GM12878 (cell line): ENCODE measurements around the gene KIF2A. TPM values are rescaled to one million over a fixed set of nuclear protein-coding genes. Genes with fewer than 3 reads are reported as not detected.

Experiments used
- ATAC-seq: fragments of 200-7000 bp; cut with Tn5 transposase; 3 replicates; pipeline ENCODE4 v1.9.1; 2020; ENCODE audit warnings: mild to moderate bottlenecking, moderate library complexity
- BruUV-seq: library from RNA; stranded (reverse); fragments of 400-500 nt; replicated peaks from 2 replicates; lab custom pipeline; 2021; lab: Mats Ljungman, UMichigan
- CTCF ChIA-PET: fragments of 300-600 bp; sonication (Branson Sonifier 250); formaldehyde crosslinking; extraction: SDS; loops from one replicate; lab custom pipeline; 2021; ENCODE audit warnings: inconsistent platforms; lab: Yijun Ruan, JAX
- POLR2A ChIA-PET: fragments of 350-600 bp; formaldehyde crosslinking; extraction: SDS; loops from one replicate; lab custom pipeline; 2021; ENCODE audit warnings: inconsistent platforms; lab: Charles Lee
- RAD21 ChIA-PET: fragments of 300-600 bp; sonication (Branson Sonifier 250); formaldehyde crosslinking; loops from one replicate; lab custom pipeline; 2023; ENCODE audit warnings: antibody characterized with exemption; ENCODE audit not compliant: unreplicated experiment; lab: Charles Lee
- SMC1A ChIA-PET: fragments of 300-600 bp; sonication (Branson Sonifier 250); formaldehyde crosslinking; loops from one replicate; lab custom pipeline; 2023; ENCODE audit not compliant: unreplicated experiment, uncharacterized antibody; lab: Charles Lee
- DNase-seq: peaks from one replicate; pipeline ENCODE4 v3.0.0-alpha.2; 2011; ENCODE audit warnings: low read depth, low spot score
- FAIRE-seq: peaks from 3 replicates; lab custom pipeline; 2011; peaks lifted over from hg19 to GRCh38; lab: Jason Lieb, UNC
- H2AFZ ChIP-seq: 2 replicates; pipeline ENCODE4 v1.6.0; 2011; ENCODE audit warnings: low read depth, low read length, control low read depth; ENCODE audit not compliant: control insufficient read depth
- H3K27ac ChIP-seq: 2 replicates; pipeline ENCODE4 v1.5.1; 2011; ENCODE audit warnings: control low read depth; ENCODE audit not compliant: control insufficient read depth, insufficient read depth
- H3K27me3 ChIP-seq, 2 experiments: replicated peaks in 1 of 2; 2 replicates each; pipeline versions ENCODE4 v1.6.0 to v1.6.1; 2011; ENCODE audit warnings: low read length in 1 of 2; ENCODE audit not compliant: control insufficient read depth in 2 of 2, insufficient read depth in 2 of 2
- H3K36me3 ChIP-seq, 2 experiments: 2 replicates each; pipeline ENCODE4 v1.5.1; 2011; ENCODE audit warnings: low read length in 1 of 2; ENCODE audit not compliant: control insufficient read depth in 2 of 2, insufficient read depth in 2 of 2
- H3K4me1 ChIP-seq: 2 replicates; pipeline ENCODE4 v1.6.1; 2011; ENCODE audit warnings: mild to moderate bottlenecking, low read length, moderate library complexity, mixed read lengths; ENCODE audit not compliant: control insufficient read depth, insufficient read depth
- H3K4me2 ChIP-seq: 2 replicates; pipeline ENCODE4 v1.6.0; 2011; ENCODE audit warnings: control low read depth; ENCODE audit not compliant: control insufficient read depth, insufficient read depth
- H3K4me3 ChIP-seq: fragments of 200-600 bp; sonication (generic); 2 replicates; pipeline ENCODE4 v1.5.1; 2016
- H3K79me2 ChIP-seq: 2 replicates; pipeline ENCODE4 v1.6.0; 2011; ENCODE audit warnings: low read length; ENCODE audit not compliant: control insufficient read depth, insufficient read depth
- H3K9ac ChIP-seq: 2 replicates; pipeline ENCODE4 v1.8.0; 2011; ENCODE audit warnings: low read length, control low read depth, mixed read lengths; ENCODE audit not compliant: control insufficient read depth, insufficient read depth
- H3K9me3 ChIP-seq: replicated peaks from 3 replicates; pipeline ENCODE4 v1.5.1; 2011; ENCODE audit warnings: mild to moderate bottlenecking, low read length; ENCODE audit not compliant: control insufficient read depth, insufficient read depth
- H4K20me1 ChIP-seq: 2 replicates; pipeline ENCODE4 v1.6.0; 2011; ENCODE audit not compliant: control insufficient read depth, insufficient read depth
- CBX3 ChIP-seq: fragments of 200-600 bp; sonication (generic); IDR thresholded peaks from 2 replicates; pipeline ENCODE4 v1.6.1; 2016; ENCODE audit warnings: low read depth, borderline replicate concordance
- FOXM1 ChIP-seq: IDR thresholded peaks from 2 replicates; pipeline ENCODE4 v1.6.1; 2012; ENCODE audit warnings: low read depth, mild to moderate bottlenecking, inconsistent platforms, low read length, moderate library complexity
- IRF3 ChIP-seq: fragments of 450-650 bp; IDR thresholded peaks from 2 replicates; pipeline ENCODE4 v1.6.1; 2014; ENCODE audit warnings: mild to moderate bottlenecking
- JUNB ChIP-seq: IDR thresholded peaks from 2 replicates; pipeline ENCODE4 v1.6.1; 2016; ENCODE audit warnings: antibody characterized with exemption, mild to moderate bottlenecking
- KAT2A ChIP-seq: conservative IDR thresholded peaks from 2 replicates; pipeline ENCODE4 v1.6.1; 2011; ENCODE audit warnings: low read depth, low read length; ENCODE audit not compliant: control insufficient read depth
- LARP7 ChIP-seq: fragments of 450-650 bp; IDR thresholded peaks from 2 replicates; pipeline ENCODE4 v1.6.1; 2017; ENCODE audit warnings: mild to moderate bottlenecking
- MEF2A ChIP-seq: IDR thresholded peaks from 2 replicates; pipeline ENCODE4 v1.6.1; 2011; ENCODE audit warnings: low read depth, mild to moderate bottlenecking, low read length, moderate library complexity; ENCODE audit not compliant: insufficient read depth
- PAX8 ChIP-seq: fragments of 450-650 bp; IDR thresholded peaks from 2 replicates; pipeline ENCODE4 v1.6.1; 2017; ENCODE audit warnings: mild to moderate bottlenecking, moderate library complexity
- PML ChIP-seq: IDR thresholded peaks from 2 replicates; pipeline ENCODE4 v1.6.1; 2012; ENCODE audit warnings: low read length, inconsistent platforms
- RAD21 ChIP-seq: IDR thresholded peaks from 2 replicates; pipeline ENCODE4 v1.6.1; 2011; ENCODE audit warnings: mild to moderate bottlenecking, low read depth, low read length, moderate library complexity; ENCODE audit not compliant: insufficient read depth
- RUNX3 ChIP-seq: IDR thresholded peaks from 2 replicates; pipeline ENCODE4 v1.6.1; 2012; ENCODE audit warnings: low read length, inconsistent platforms
- SMC3 ChIP-seq: IDR thresholded peaks from 2 replicates; pipeline ENCODE4 v1.6.1; 2011; ENCODE audit warnings: low read length, improper control_type of control experiment, borderline replicate concordance
- ZNF592 ChIP-seq: fragments of 450-650 bp; IDR thresholded peaks from 2 replicates; pipeline ENCODE4 v1.6.1; 2017; ENCODE audit warnings: mild to moderate bottlenecking, moderate library complexity
- ZNF622 ChIP-seq: fragments of 450-650 bp; IDR thresholded peaks from 2 replicates; pipeline ENCODE4 v1.6.1; 2017; ENCODE audit warnings: mild to moderate bottlenecking, inconsistent platforms
- in situ Hi-C: fragments of 300-500 bp; cut with MboI; formaldehyde crosslinking; loops from 9 replicates; pipeline ENCODE4 v1.14.3; 2018; ENCODE audit warnings: mixed read lengths
- intact Hi-C: fragments of 100-400 bp; cut with micrococcal nuclease; formaldehyde crosslinking; loops from one replicate; pipeline ENCODE4 v1.14.2; 2022; ENCODE audit not compliant: unreplicated experiment
- polyA plus RNA-seq, 11 experiments: library from polyadenylated mRNA; depleted of rRNA in 4 of 11; unstranded in 6 of 11; stranded (reverse) in 5 of 11; fragments of >200 nt; fragmentation: Nextera tagmentation in 4 of 11; fragmentation: Illumina TruSeq in 1 of 11; extraction: Ambion mirVana in 4 of 11; extraction: Trizol in 1 of 11; gene quantifications; 1 replicate in 1 of 11; 2 replicates in 10 of 11; pipeline versions ENCODE4 v1.2.1 to v1.2.3, GENCODE V29; 2011 to 2016; ENCODE audit warnings: inconsistent platforms in 2 of 11, missing spikeins in 2 of 11, low read depth in 1 of 11
- total RNA-seq, 4 experiments: library from RNA; depleted of rRNA in 3 of 4; stranded (reverse); fragments of >200 nt in 3 of 4; fragmentation: Illumina TruSeq in 1 of 4; extraction: Trizol in 1 of 4; gene quantifications; 2 replicates each; pipeline versions ENCODE4 v1.2.1 to v1.2.3, GENCODE V29; 2013 to 2021

The KIF2A gene
- total and polyA plus RNA-seq, 10 of the 15 experiments (the other 5 are each of a cell fraction or from before 2014, with no cell fraction given): 35.9 to 124 (median 80.1) TPM

- TF ChIP-seq IRF3 (no peak), KAT2A (no peak), PAX8 (no peak), PML (no peak), CBX3 (no peak)
- TF ChIP-seq, all 136 proteins: peak for 0
Measured at GRCh38 chr5:62348723-62349481, 42.9 kb downstream of the KIF2A start (continued).

- peak; percentile 35 for DNase-seq
- Histone ChIP-seq H2AFZ (no peak overlapping the region), H3K4me1 (no peaks in the 10 kb centered on the region), H3K27ac (no peak overlapping the region), H3K4me2 (no peak overlapping the region), H3K27me3 (no peaks in the 10 kb centered on the region), H3K79me2 (no peaks in the 10 kb centered on the region), H3K9me3 (no peaks in the 10 kb centered on the region), H3K9ac (no peak overlapping the region), H3K4me3 (no peak overlapping the region), H3K36me3 (peaks cover 0 to 27% of the 10 kb centered on the region in 2 experiments; a peak in 3 of 4 replicates), H4K20me1 (no peaks in the 10 kb centered on the region)
- ATAC-seq: peak; percentile 92
- RAD21 ChIA-PET: interaction anchor here (0.7 to 2.5 kb wide), 6 partner anchors 22 to 130 kb away, joined by 3 to 31 read pairs (median 4); partner anchors contain the start of gene KIF2A
- peak; percentile 90 for FAIRE-seq
- SMC1A ChIA-PET: interaction anchor here (0.6 to 3.3 kb wide), 10 partner anchors 25 to 1183 kb away, joined by 3 to 31 read pairs (median 3); no protein-coding TSS in a partner anchor
- intact Hi-C loops (loop anchor here (2.0 to 5.0 kb wide), 2 partner anchors 47 to 129 kb away; partner anchors contain the start of gene KIF2A), in situ Hi-C loops (loop anchor here (10.0 kb wide), 1 partner anchor 139 kb away; no protein-coding TSS in a partner anchor)
- CTCF ChIA-PET: interaction anchor here (0.6 to 10.4 kb wide), 9 partner anchors 8 to 133 kb away, joined by 3 to 176 read pairs (median 3); partner anchors contain the start of gene DIMT1
- POLR2A ChIA-PET: interaction anchor here (1.1 kb wide), 1 partner anchor 51 kb away, joined by 11 read pairs; no protein-coding TSS in a partner anchor
- no TSS peak for BruUV-seq
- TF ChIP-seq JUNB (peak; percentile 80), RUNX3 (peak; percentile 27; the same call in 1 of the 2 replicates), SMC3 (peak; percentile 95), FOXM1 (0 out of 2 replicates have a peak, but pooled peaks have one; percentile 31), RAD21 (peak; percentile 68), LARP7 (no peak), ZNF622 (no peak), MEF2A (0 out of 2 replicates have a peak, but pooled peaks have one; percentile 24), ZNF592 (0 out of 2 replicates have a peak, but pooled peaks have one; percentile 16)
Measured at GRCh38 chr5:62354028-62354874, 48.2 kb downstream of the KIF2A start.
